ENCODE results near the gene STAP1.
"Not testable (repeated sequence)": the region's sequence is repeated elsewhere in the genome, so short reads cannot be mapped to it uniquely, and the experiment has no call there.

STAP1 gene

GRCh38 chr4:67558493-67558892 is at the start of gene STAP1:
STAP1 (plus strand) TSS chr4:67558727; CDS start chr4:67558810, 83 bp downstream.
- no peak for DNase-seq (ENCODE audit: low read depth)

GRCh38 chr4:67512501-67512900 is 46.0 kb upstream of the STAP1 start:
- DNase-seq (ENCODE audit: low read depth), result no peak

GRCh38 chr4:67520141-67520540 is 38.4 kb upstream of the STAP1 start:
- no peak for DNase-seq (ENCODE audit: low read depth)

- no peak for DNase-seq (ENCODE audit: low read depth)
These were observed 37.0 kb upstream of the STAP1 start for GRCh38 chr4:67521506-67521905.

GRCh38 chr4:67522230-67522629 is 36.3 kb upstream of the STAP1 start:
- no peak for DNase-seq (ENCODE audit: low read depth)

GRCh38 chr4:67522851-67523671 is 35.5 kb upstream of the STAP1 start:
- DNase-seq (ENCODE audit: low read depth), result no peak

- DNase-seq (ENCODE audit: low read depth), result not testable (repeated sequence)
These were observed 34.4 kb upstream of the STAP1 start for GRCh38 chr4:67524140-67524539.

- DNase-seq (ENCODE audit: low read depth), result no peak
These were observed 27.1 kb upstream of the STAP1 start for GRCh38 chr4:67531379-67531962.

- DNase-seq (ENCODE audit: low read depth), result not testable (repeated sequence)
These were observed 26.1 kb upstream of the STAP1 start for GRCh38 chr4:67532397-67532796.

- DNase-seq (ENCODE audit: low read depth), result no peak
These were observed 25.4 kb upstream of the STAP1 start for GRCh38 chr4:67533112-67533511.

- no peak for DNase-seq (ENCODE audit: low read depth)
These were observed 23.2 kb upstream of the STAP1 start for GRCh38 chr4:67535280-67535840.

GRCh38 chr4:67539830-67540229 is 18.7 kb upstream of the STAP1 start:
- DNase-seq (ENCODE audit: low read depth), result no peak

- no peak for DNase-seq (ENCODE audit: low read depth)
These were observed 16.5 kb upstream of the STAP1 start for GRCh38 chr4:67542076-67542475.

- DNase-seq (ENCODE audit: low read depth), result peak; percentile 93
These were observed 13.1 kb upstream of the STAP1 start, which contains the start of gene CENPC for GRCh38 chr4:67545199-67546003. CENPC (minus strand) TSS chr4:67545503; CDS start chr4:67545355, 148 bp downstream.

- DNase-seq (ENCODE audit: low read depth), result no peak
These were observed 12.5 kb upstream of the STAP1 start for GRCh38 chr4:67546004-67546356.

- DNase-seq (ENCODE audit: low read depth), result no peak
These were observed 11.6 kb upstream of the STAP1 start for GRCh38 chr4:67546971-67547370.

GRCh38 chr4:67549123-67549522 is 9.4 kb upstream of the STAP1 start:
- no peak for DNase-seq (ENCODE audit: low read depth)

GRCh38 chr4:67550451-67550850 is 8.1 kb upstream of the STAP1 start:
- no peak for DNase-seq (ENCODE audit: low read depth)

GRCh38 chr4:67550857-67551256 is 7.7 kb upstream of the STAP1 start:
- DNase-seq (ENCODE audit: low read depth), result no peak

- not testable (repeated sequence) for DNase-seq (ENCODE audit: low read depth)
These were observed 6.3 kb upstream of the STAP1 start for GRCh38 chr4:67552146-67552792.

GRCh38 chr4:67554096-67554495 is 4.4 kb upstream of the STAP1 start:
- DNase-seq (ENCODE audit: low read depth), result no peak

- no peak for DNase-seq (ENCODE audit: low read depth)
These were observed 3.1 kb upstream of the STAP1 start for GRCh38 chr4:67555447-67555846.
